ENCODE results near the gene MSH5. TPM values are rescaled to one million over a fixed set of nuclear protein-coding genes. Genes with fewer than 3 reads are reported as not detected.

MSH5 gene
- total RNA-seq, 1 experiment from 2014 or later, result 43.1 TPM

DNA sequence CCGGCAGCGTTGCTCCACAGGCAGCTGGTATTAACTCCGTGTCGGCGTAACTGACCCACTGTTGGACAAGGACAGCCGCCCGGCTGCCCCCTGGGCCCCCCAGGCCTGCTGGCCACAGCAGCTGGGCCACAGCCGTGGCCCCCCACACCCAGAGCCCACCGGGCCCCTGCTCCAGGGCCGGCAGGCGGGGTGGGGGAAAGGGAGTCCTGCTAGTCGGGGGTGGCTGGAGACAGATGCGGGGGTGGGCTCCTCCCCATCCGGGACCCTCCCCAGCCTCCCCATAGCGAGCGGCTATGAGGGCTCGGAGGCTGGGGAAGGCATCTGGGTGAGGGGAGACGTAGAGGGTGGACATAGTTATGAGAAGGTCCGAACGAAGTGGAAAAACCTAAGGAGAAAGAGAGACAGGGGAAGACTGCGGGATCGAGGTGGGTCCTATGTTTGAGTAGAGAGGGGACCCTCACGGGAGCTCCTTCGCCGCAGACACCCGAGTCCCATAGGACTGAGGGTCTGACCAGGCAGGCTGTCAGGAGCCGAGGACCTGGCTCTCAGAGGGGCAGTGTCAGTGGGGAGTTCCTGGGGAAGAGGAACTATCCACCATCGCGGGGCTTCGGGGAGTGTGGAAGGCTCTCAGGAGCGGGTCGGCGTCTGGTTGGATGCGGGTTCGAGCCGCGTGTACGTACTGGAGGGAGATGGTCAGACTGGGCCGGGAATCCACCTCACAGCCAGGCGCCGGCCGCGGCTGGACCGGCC is 55.2 kb downstream of the MSH5 start (continued):
- TF ChIP-seq, protein P1, sequence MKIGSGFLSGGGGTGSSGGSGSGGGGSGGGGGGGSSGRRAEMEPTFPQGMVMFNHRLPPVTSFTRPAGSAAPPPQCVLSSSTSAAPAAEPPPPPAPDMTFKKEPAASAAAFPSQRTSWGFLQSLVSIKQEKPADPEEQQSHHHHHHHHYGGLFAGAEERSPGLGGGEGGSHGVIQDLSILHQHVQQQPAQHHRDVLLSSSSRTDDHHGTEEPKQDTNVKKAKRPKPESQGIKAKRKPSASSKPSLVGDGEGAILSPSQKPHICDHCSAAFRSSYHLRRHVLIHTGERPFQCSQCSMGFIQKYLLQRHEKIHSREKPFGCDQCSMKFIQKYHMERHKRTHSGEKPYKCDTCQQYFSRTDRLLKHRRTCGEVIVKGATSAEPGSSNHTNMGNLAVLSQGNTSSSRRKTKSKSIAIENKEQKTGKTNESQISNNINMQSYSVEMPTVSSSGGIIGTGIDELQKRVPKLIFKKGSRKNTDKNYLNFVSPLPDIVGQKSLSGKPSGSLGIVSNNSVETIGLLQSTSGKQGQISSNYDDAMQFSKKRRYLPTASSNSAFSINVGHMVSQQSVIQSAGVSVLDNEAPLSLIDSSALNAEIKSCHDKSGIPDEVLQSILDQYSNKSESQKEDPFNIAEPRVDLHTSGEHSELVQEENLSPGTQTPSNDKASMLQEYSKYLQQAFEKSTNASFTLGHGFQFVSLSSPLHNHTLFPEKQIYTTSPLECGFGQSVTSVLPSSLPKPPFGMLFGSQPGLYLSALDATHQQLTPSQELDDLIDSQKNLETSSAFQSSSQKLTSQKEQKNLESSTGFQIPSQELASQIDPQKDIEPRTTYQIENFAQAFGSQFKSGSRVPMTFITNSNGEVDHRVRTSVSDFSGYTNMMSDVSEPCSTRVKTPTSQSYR (CRISPR knock-in tag; IDR thresholded peaks at IDR 0.05), result no peak
- TF ChIP-seq, protein P2, sequence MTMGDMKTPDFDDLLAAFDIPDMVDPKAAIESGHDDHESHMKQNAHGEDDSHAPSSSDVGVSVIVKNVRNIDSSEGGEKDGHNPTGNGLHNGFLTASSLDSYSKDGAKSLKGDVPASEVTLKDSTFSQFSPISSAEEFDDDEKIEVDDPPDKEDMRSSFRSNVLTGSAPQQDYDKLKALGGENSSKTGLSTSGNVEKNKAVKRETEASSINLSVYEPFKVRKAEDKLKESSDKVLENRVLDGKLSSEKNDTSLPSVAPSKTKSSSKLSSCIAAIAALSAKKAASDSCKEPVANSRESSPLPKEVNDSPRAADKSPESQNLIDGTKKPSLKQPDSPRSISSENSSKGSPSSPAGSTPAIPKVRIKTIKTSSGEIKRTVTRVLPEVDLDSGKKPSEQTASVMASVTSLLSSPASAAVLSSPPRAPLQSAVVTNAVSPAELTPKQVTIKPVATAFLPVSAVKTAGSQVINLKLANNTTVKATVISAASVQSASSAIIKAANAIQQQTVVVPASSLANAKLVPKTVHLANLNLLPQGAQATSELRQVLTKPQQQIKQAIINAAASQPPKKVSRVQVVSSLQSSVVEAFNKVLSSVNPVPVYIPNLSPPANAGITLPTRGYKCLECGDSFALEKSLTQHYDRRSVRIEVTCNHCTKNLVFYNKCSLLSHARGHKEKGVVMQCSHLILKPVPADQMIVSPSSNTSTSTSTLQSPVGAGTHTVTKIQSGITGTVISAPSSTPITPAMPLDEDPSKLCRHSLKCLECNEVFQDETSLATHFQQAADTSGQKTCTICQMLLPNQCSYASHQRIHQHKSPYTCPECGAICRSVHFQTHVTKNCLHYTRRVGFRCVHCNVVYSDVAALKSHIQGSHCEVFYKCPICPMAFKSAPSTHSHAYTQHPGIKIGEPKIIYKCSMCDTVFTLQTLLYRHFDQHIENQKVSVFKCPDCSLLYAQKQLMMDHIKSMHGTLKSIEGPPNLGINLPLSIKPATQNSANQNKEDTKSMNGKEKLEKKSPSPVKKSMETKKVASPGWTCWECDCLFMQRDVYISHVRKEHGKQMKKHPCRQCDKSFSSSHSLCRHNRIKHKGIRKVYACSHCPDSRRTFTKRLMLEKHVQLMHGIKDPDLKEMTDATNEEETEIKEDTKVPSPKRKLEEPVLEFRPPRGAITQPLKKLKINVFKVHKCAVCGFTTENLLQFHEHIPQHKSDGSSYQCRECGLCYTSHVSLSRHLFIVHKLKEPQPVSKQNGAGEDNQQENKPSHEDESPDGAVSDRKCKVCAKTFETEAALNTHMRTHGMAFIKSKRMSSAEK (CRISPR knock-in tag; IDR thresholded peaks at IDR 0.05; ENCODE audit: borderline replicate concordance), result no peak
- TF ChIP-seq, protein P3, sequence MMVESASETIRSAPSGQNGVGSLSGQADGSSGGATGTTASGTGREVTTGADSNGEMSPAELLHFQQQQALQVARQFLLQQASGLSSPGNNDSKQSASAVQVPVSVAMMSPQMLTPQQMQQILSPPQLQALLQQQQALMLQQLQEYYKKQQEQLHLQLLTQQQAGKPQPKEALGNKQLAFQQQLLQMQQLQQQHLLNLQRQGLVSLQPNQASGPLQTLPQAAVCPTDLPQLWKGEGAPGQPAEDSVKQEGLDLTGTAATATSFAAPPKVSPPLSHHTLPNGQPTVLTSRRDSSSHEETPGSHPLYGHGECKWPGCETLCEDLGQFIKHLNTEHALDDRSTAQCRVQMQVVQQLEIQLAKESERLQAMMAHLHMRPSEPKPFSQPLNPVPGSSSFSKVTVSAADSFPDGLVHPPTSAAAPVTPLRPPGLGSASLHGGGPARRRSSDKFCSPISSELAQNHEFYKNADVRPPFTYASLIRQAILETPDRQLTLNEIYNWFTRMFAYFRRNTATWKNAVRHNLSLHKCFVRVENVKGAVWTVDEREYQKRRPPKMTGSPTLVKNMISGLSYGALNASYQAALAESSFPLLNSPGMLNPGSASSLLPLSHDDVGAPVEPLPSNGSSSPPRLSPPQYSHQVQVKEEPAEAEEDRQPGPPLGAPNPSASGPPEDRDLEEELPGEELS (CRISPR knock-in tag; IDR thresholded peaks at IDR 0.05), result no peak
- TF ChIP-seq JAZF1 (CRISPR knock-in tag; IDR thresholded peaks at IDR 0.05) (no peak), ZBTB21 (CRISPR knock-in tag; IDR thresholded peaks at IDR 0.05; ENCODE audit: borderline replicate concordance) (no peak), ZNF121 (CRISPR knock-in tag; IDR thresholded peaks at IDR 0.05) (no peak), RORB (CRISPR knock-in tag; IDR thresholded peaks at IDR 0.05) (no peak)
- TF ChIP-seq, protein P4, sequence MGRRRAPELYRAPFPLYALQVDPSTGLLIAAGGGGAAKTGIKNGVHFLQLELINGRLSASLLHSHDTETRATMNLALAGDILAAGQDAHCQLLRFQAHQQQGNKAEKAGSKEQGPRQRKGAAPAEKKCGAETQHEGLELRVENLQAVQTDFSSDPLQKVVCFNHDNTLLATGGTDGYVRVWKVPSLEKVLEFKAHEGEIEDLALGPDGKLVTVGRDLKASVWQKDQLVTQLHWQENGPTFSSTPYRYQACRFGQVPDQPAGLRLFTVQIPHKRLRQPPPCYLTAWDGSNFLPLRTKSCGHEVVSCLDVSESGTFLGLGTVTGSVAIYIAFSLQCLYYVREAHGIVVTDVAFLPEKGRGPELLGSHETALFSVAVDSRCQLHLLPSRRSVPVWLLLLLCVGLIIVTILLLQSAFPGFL (CRISPR knock-in tag; IDR thresholded peaks at IDR 0.05; ENCODE audit: borderline replicate concordance), result no peak

DNA sequence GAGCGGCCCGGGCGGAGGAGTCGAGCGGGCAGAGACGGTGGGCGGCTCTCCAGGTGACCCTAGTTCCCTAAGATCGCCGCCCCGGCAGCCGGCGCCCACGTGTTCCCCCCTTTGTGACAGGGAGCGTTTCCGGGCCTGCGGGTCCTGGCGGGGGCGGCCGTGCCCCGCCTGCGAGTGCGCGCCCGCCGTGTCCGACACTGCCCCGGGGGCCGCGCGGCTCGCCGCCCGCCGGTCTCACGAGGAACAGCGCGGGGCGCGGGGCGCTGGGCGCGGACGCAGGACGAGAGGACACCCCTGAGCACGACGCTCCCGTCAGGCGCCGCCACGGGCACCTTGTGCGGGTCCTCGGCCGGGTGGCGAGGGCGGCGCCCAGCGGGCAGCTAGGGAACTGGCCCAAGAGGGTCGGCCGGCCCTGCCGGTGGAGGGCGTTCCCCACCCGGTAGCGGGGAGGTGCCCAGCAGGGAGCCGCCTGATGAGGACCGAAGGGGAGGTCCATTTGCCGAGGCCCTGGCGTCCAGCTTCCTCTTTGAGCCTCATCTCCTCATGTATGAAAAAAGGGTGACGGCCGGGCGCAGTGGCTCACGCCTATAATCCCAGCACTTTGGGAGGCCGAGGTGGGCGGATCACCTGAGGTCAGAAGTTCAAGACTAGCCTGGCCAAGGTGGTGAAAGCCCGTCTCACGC is 56.0 kb downstream of the MSH5 start, which contains the start of gene VARS1:
VARS1 (minus strand) TSS at position 137 of the 683 bp plus-strand sequence. CDS start 535 bp downstream, outside the sequence.
- Mint-ChIP-seq H3K4me3 (peak within 1 kb of the TSS; percentile 99), H3K9me3 (no peaks in the 10 kb centered on the region), H3K36me3 (peaks cover 20% of the 10 kb centered on the region), H3K27me3 (ENCODE audit: low read depth) (no peaks in the 10 kb centered on the region), H3K4me1 (peaks cover 9% of the 10 kb centered on the region), H3K27ac (peak within 1 kb of the TSS; percentile 97)
- ChIA-PET CTCF (interaction anchor here (0.6 to 2.5 kb wide), 28 partner anchors 9 to 156 kb away, joined by 3 to 30 read pairs (median 4); partner anchors contain the start of genes ABHD16A, C6orf47, DDAH2 and HSPA1A), POLR2A (interaction anchor here (0.5 to 2.6 kb wide), 6 partner anchors 19 to 43 kb away, joined by 3 to 18 read pairs (median 6); partner anchors contain the start of genes HSPA1A, HSPA1B and HSPA1L)
- peak; percentile 96 for DNase-seq (ENCODE audit: low spot score)
- ATAC-seq, result peak; percentile 84
- no peak for TF ChIP-seq MXD4 (CRISPR knock-in tag; IDR thresholded peaks at IDR 0.05; ENCODE audit: borderline replicate concordance)
- TF ChIP-seq, protein P5, sequence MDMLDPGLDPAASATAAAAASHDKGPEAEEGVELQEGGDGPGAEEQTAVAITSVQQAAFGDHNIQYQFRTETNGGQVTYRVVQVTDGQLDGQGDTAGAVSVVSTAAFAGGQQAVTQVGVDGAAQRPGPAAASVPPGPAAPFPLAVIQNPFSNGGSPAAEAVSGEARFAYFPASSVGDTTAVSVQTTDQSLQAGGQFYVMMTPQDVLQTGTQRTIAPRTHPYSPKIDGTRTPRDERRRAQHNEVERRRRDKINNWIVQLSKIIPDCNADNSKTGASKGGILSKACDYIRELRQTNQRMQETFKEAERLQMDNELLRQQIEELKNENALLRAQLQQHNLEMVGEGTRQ (CRISPR knock-in tag; IDR thresholded peaks at IDR 0.05), result no peak
- no peak for TF ChIP-seq ATF1 (CRISPR knock-in tag; IDR thresholded peaks at IDR 0.05)
- TF ChIP-seq ZNF396 (CRISPR knock-in tag; IDR thresholded peaks at IDR 0.05; ENCODE audit: borderline replicate concordance), result no peak
- TF ChIP-seq, protein P6, sequence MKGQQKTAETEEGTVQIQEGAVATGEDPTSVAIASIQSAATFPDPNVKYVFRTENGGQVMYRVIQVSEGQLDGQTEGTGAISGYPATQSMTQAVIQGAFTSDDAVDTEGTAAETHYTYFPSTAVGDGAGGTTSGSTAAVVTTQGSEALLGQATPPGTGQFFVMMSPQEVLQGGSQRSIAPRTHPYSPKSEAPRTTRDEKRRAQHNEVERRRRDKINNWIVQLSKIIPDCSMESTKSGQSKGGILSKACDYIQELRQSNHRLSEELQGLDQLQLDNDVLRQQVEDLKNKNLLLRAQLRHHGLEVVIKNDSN (CRISPR knock-in tag; IDR thresholded peaks at IDR 0.05), result peak; percentile 77
- no peak for TF ChIP-seq OVOL2 (CRISPR knock-in tag; IDR thresholded peaks at IDR 0.05; ENCODE audit: borderline replicate concordance)
- no peak for TF ChIP-seq ZBTB21 (CRISPR knock-in tag; IDR thresholded peaks at IDR 0.05; ENCODE audit: borderline replicate concordance)
- TF ChIP-seq, protein P7, sequence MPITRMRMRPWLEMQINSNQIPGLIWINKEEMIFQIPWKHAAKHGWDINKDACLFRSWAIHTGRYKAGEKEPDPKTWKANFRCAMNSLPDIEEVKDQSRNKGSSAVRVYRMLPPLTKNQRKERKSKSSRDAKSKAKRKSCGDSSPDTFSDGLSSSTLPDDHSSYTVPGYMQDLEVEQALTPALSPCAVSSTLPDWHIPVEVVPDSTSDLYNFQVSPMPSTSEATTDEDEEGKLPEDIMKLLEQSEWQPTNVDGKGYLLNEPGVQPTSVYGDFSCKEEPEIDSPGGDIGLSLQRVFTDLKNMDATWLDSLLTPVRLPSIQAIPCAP (CRISPR knock-in tag; IDR thresholded peaks at IDR 0.05), result no peak
- TF ChIP-seq, protein P3 (CRISPR knock-in tag; IDR thresholded peaks at IDR 0.05), result no peak
- peak; percentile 87 for TF ChIP-seq PRRX2 (CRISPR knock-in tag; IDR thresholded peaks at IDR 0.05)
- no peak for TF ChIP-seq JAZF1 (CRISPR knock-in tag; IDR thresholded peaks at IDR 0.05)

Data from WTC11 (cell line).